Heart left ventricle (tissue), 16 donors: ENCODE measurements around the gene NFIA. TPM values are rescaled to one million over a fixed set of nuclear protein-coding genes. Genes with fewer than 3 reads are reported as not detected.
A peak's percentile ranks its signal among the peaks of the same experiment; 100 is the strongest.
"Not testable (repeated sequence)": the region's sequence is repeated elsewhere in the genome, so short reads cannot be mapped to it uniquely, and the experiment has no call there.

ENCODE experiments used
- ATAC-seq, 4 donors: fragments of 200-7000 bp; cut with Tn5 transposase; one replicate each; pipeline ENCODE4 v1.9.1; 2020 to 2022; ENCODE audit warnings: moderate library complexity in 4 of 4, mild to moderate bottlenecking in 3 of 4, moderate number of reproducible peaks in 1 of 4
- DNase-seq, 5 donors: peaks; one replicate each; pipeline ENCODE4 v3.0.0-alpha.2; 2020
- H3K27ac ChIP-seq, 12 donors: fragments of 200-600 bp; sonication (generic) in 4 of 12; one replicate each; pipeline versions ENCODE4 v1.5.0 to v1.8.0; 2016 to 2022; ENCODE audit warnings: mild to moderate bottlenecking in 2 of 12
- H3K27me3 ChIP-seq, 9 donors: fragments of 200-600 bp; sonication (generic) in 2 of 9; one replicate each; pipeline versions ENCODE4 v1.5.1 to v1.8.0; 2016 to 2022; ENCODE audit warnings: mild to moderate bottlenecking in 3 of 9
- H3K36me3 ChIP-seq, 9 donors: fragments of 200-600 bp; sonication (generic) in 2 of 9; one replicate each; pipeline versions ENCODE4 v1.5.0 to v1.8.0; 2018 to 2022; ENCODE audit warnings: mild to moderate bottlenecking in 2 of 9
- H3K4me1 ChIP-seq, 12 donors: fragments of 200-600 bp; sonication (generic) in 4 of 12; one replicate each; pipeline versions ENCODE4 v1.5.0 to v1.8.0; 2016 to 2022; ENCODE audit warnings: mild to moderate bottlenecking in 3 of 12
- H3K4me3 ChIP-seq, 12 donors: fragments of 200-600 bp; sonication (generic) in 4 of 12; one replicate each; pipeline versions ENCODE4 v1.5.0 to v1.8.0; 2017 to 2022; ENCODE audit warnings: mild to moderate bottlenecking in 9 of 12, moderate library complexity in 4 of 12
- H3K9me3 ChIP-seq, 12 donors: fragments of 200-600 bp; sonication (generic) in 4 of 12; one replicate each; pipeline versions ENCODE4 v1.5.0 to v1.8.0; 2016 to 2022; ENCODE audit warnings: mild to moderate bottlenecking in 1 of 12
- CTCF ChIP-seq, 12 donors: fragments of 200-600 bp; sonication (generic) in 4 of 12; IDR thresholded peaks; one replicate each; pipeline versions ENCODE4 v1.5.0 to v1.8.0; 2018 to 2022; ENCODE audit warnings: antibody characterized with exemption in 12 of 12, mild to moderate bottlenecking in 5 of 12
- POLR2A ChIP-seq, 2 donors: fragments of 450-650 bp; IDR thresholded peaks; one replicate each; pipeline ENCODE4 v1.6.1; 2017; ENCODE audit warnings: antibody characterized with exemption in 2 of 2, mild to moderate bottlenecking in 2 of 2, moderate library complexity in 2 of 2
- WGBS, 4 donors: extraction: QIAGEN DNeasy Blood & Tissue Kit in 2 of 4; methylation state at CpG; one replicate each; pipeline versions ENCODE4 v1.1.5 to v1.1.7; 2013 to 2018; 5-methylcytosine and 5-hydroxymethylcytosine counted together
- intact Hi-C, 10 donors: fragments of 100-400 bp; cut with DNase I; formaldehyde crosslinking; loops; one replicate each; pipeline versions ENCODE4 v1.11.1 to v1.14.2; 2022
- polyA plus RNA-seq, 2 donors: library from polyadenylated mRNA; stranded (reverse); fragments of 200-250 nt; gene quantifications; one replicate each; pipeline ENCODE4 v1.2.3, GENCODE V29; 2013
- total RNA-seq, 9 donors: library from RNA; depleted of rRNA in 2 of 9; stranded (reverse); fragments of >200 nt in 2 of 9; fragmentation: NEBNext Ultra II Directional in 3 of 9; extraction: Animal tissue kit (Norgen Biotek cat#: 25700) in 3 of 9; gene quantifications; one replicate each; pipeline versions ENCODE4 v1.1.0 to v1.2.4, GENCODE V29; 2016 to 2023
- donor health status: ischemic (EF 13 %, LVEDD 7.1; RV severe dilation, severe dysfunction).
- donor health status: healthy with polysubstance abuse.
- donor health status: DM: no; HTN: yes; CAD: no.
- donor health status: DM: no; HTN: no; CAD: no.
- donor health status: ischemic (EF 25% LVEDD 6.9; RV normal size, moderate dysfunction).
- donor health status: ischemic (EF 25% LVEDD 5.7; RV mildly dilated, moderate dysfunction).
- donor health status: healthy.
- donor health status: DM: yes; HTN: yes; CAD: no.
- donor health status: ischemic (EF 35%, LVEDD 5.7; RV mildly dilated, moderate dysfunction).
- donor health status: nonischemic (EF 11% LVEDD 7.7; RV severe dilation, severe dysfunction).
- donor health status: DM: yes; HTN: yes; CAD: no.
- donor health status: PGD.
- donor health status: ischemic (EF 29% LVEDD 5.4; RV normal size, mild dysfunction).
- donor health status: nonischemic (EF 23%, LVEDD 6.1; RV moderate dilation, normal function).

The NFIA gene
- total and polyA plus RNA-seq, 11 donors = 12.7 to 121 (median 96.5) TPM

- Histone ChIP-seq H3K27me3 (peaks cover 0 to 5% (median 0%) of the 10 kb centered on the region in 9 donors), H3K27ac (peak overlapping the region; percentile 68 to 99 (median 92)), H3K4me3 (peak overlapping the region; percentile 38 to 92 (median 72)), H3K9me3 (no peaks in the 10 kb centered on the region), H3K36me3 (no peaks in the 10 kb centered on the region), H3K4me1 (peaks cover 0 to 57% (median 34%) of the 10 kb centered on the region in 12 donors)
- peak; percentile 30 to 69 (median 61) for ATAC-seq
- peak; percentile 55 to 78 (median 61) for DNase-seq
- 2 to 4% (median 2%) methylated on average over 50 of the region's 50 CpGs for WGBS, 4 donors
- intact Hi-C loops = loop anchor here in 8 of 10 donors (1.0 to 10.0 kb wide), 8 partner anchors 20 to 798 kb away; partner anchors contain the start of gene PATJ (in 1 of the 8)
- TF ChIP-seq CTCF (IDR thresholded peaks at IDR 0.05) = no peak
- no peak for TF ChIP-seq POLR2A (IDR thresholded peaks at IDR 0.05)
Observed at GRCh38 chr1:61056573-61057439, 25.6 kb upstream of the NFIA start.

GRCh38 chr1:61058483-61059245, 23.7 kb upstream of the NFIA start:
- peaks cover 0 to 40% (median 24%) of the 10 kb centered on the region in 12 donors for H3K4me1 ChIP-seq
- no peaks in the 10 kb centered on the region for H3K36me3 ChIP-seq
- TF ChIP-seq CTCF (IDR thresholded peaks at IDR 0.05) = no peak
- no peak for TF ChIP-seq POLR2A (IDR thresholded peaks at IDR 0.05)
- H3K27me3 ChIP-seq = peaks cover 0 to 5% (median 0%) of the 10 kb centered on the region in 9 donors
- no peak overlapping the region for H3K27ac ChIP-seq
- no peak overlapping the region for H3K4me3 ChIP-seq
- ATAC-seq (no peak), DNase-seq (no peak)
- WGBS, 4 donors = 93 to 94% (median 94%) methylated on average over 3 of the region's 3 CpGs
- intact Hi-C loops = loop anchor here in 7 of 10 donors (10.0 kb wide), 5 partner anchors 126 to 796 kb away; partner anchors contain the start of gene PATJ (in 1 of the 7)
- no peaks in the 10 kb centered on the region for H3K9me3 ChIP-seq

GRCh38 chr1:61061601-61062000, 20.8 kb upstream of the NFIA start:
- H3K4me1 ChIP-seq = peaks cover 0 to 11% (median 2%) of the 10 kb centered on the region in 12 donors
- WGBS, 4 donors = 94 to 98% (median 96%) methylated on average over 4 of the region's 4 CpGs
- H3K27ac ChIP-seq, ATAC-seq, intact Hi-C loops, H3K36me3 ChIP-seq, H3K9me3 ChIP-seq, H3K4me3 ChIP-seq, DNase-seq, H3K27me3 ChIP-seq: not testable (repeated sequence)

- Histone ChIP-seq H3K27ac (no peak overlapping the region), H3K4me1 (no peaks in the 10 kb centered on the region), H3K9me3 (no peaks in the 10 kb centered on the region), H3K4me3 (no peak overlapping the region), H3K36me3 (no peaks in the 10 kb centered on the region), H3K27me3 (no peaks in the 10 kb centered on the region)
- intact Hi-C loops = no loop called here
- DNase-seq (no peak), ATAC-seq (no peak)
- 85 to 93% (median 91%) methylated on average over 1 of the region's 1 CpG for WGBS, 4 donors
- no peak for TF ChIP-seq POLR2A (IDR thresholded peaks at IDR 0.05)
- no peak for TF ChIP-seq CTCF (IDR thresholded peaks at IDR 0.05)
Observed at GRCh38 chr1:61064673-61065072, 17.7 kb upstream of the NFIA start.
